HepG2 (cell line): ENCODE results near the gene AJUBA. TPM values are rescaled to one million over a fixed set of nuclear protein-coding genes. Genes with fewer than 3 reads are reported as not detected.
A peak's percentile ranks its signal among the peaks of the same experiment; 100 is the strongest.

Source experiments
- ATM ChIP-seq: fragments of 450-650 bp; IDR thresholded peaks from 2 replicates; pipeline ENCODE4 v1.7.1; 2017; ENCODE audit warnings: mild to moderate bottlenecking, borderline replicate concordance
- GATA4 ChIP-seq: sonication (generic); IDR thresholded peaks from 2 replicates; pipeline ENCODE4 v1.6.1; 2016; ENCODE audit warnings: antibody characterized with exemption, low read depth, borderline replicate concordance
- HNF4G ChIP-seq, 2 experiments: sonication (generic) in 1 of 2; formaldehyde crosslinking in 1 of 2; IDR thresholded peaks; 2 replicates each; pipeline versions ENCODE4 v1.4.0 to v1.6.1; 2011 to 2020; ENCODE audit warnings: borderline replicate concordance in 2 of 2, low read depth in 2 of 2, mild to moderate bottlenecking in 2 of 2, low read length in 1 of 2, missing genetic modification reagents in 1 of 2, moderate library complexity in 1 of 2
- ISL2 ChIP-seq: sonication (generic); formaldehyde crosslinking; IDR thresholded peaks from 2 replicates; pipeline ENCODE4 v1.5.0; 2020; ENCODE audit warnings: missing genetic modification reagents
- MAFG ChIP-seq: sonication (generic); formaldehyde crosslinking; IDR thresholded peaks from 2 replicates; pipeline ENCODE4 v1.5.1; 2020; ENCODE audit warnings: mild to moderate bottlenecking, missing genetic modification reagents
- MBNL3 ChIP-seq: fragments of 250-450 bp; sonication (Bioruptor Pico); conservative IDR thresholded peaks from 2 replicates; pipeline ENCODE4 v1.8.0; 2022; ENCODE audit warnings: mild to moderate bottlenecking, inconsistent platforms
- NFIB ChIP-seq: sonication (generic); formaldehyde crosslinking; IDR thresholded peaks from 2 replicates; pipeline ENCODE4 v1.9.0; 2021; ENCODE audit warnings: missing genetic modification reagents, mild to moderate bottlenecking, borderline replicate concordance
- SMARCE1 ChIP-seq: fragments of 450-650 bp; IDR thresholded peaks from 2 replicates; pipeline ENCODE4 v1.6.1; 2017; ENCODE audit warnings: borderline replicate concordance
- SRSF4 ChIP-seq: fragments of 200-400 bp; formaldehyde crosslinking; IDR thresholded peaks from one replicate; pipeline ENCODE4 v1.6.1; 2018; ENCODE audit warnings: mild to moderate bottlenecking, low read depth, low read length, moderate library complexity; ENCODE audit not compliant: poor library complexity, severe bottlenecking
- ZKSCAN1 ChIP-seq: fragments of 150-350 bp; IDR thresholded peaks from 2 replicates; pipeline ENCODE4 v1.6.1; 2014; ENCODE audit warnings: low read length
- ZNF101 ChIP-seq: sonication (generic); formaldehyde crosslinking; IDR thresholded peaks from 2 replicates; pipeline ENCODE4 v1.4.0; 2020; ENCODE audit warnings: mild to moderate bottlenecking, low read depth, missing genetic modification reagents, borderline replicate concordance
- ZNF567 ChIP-seq: sonication (generic); formaldehyde crosslinking; IDR thresholded peaks from 2 replicates; pipeline ENCODE4 v1.8.1; 2023; ENCODE audit warnings: mild to moderate bottlenecking, missing genetic modification reagents, borderline replicate concordance
- ZNF572 ChIP-seq: sonication (generic); formaldehyde crosslinking; IDR thresholded peaks from 2 replicates; pipeline ENCODE4 v1.5.1; 2020; ENCODE audit warnings: mild to moderate bottlenecking, missing genetic modification reagents
- polyA plus RNA-seq, 8 experiments: library from polyadenylated mRNA; depleted of rRNA in 3 of 8; stranded (reverse) in 7 of 8; unstranded in 1 of 8; fragments of >200 nt; fragmentation: Illumina TruSeq in 4 of 8; extraction: Trizol in 4 of 8; gene quantifications; 2 replicates each; pipeline versions ENCODE4 v1.2.1 to v1.2.3, GENCODE V29; 2011 to 2016; ENCODE audit warnings: low read depth in 4 of 8, missing spikeins in 1 of 8, mixed read lengths in 1 of 8; ENCODE audit not compliant: insufficient read depth in 1 of 8
- total RNA-seq, 5 experiments: library from RNA; depleted of rRNA; stranded (reverse); fragments of >200 nt; fragmentation: Illumina TruSeq; extraction: Trizol; gene quantifications; 2 replicates each; pipeline ENCODE4 v1.2.3, GENCODE V29; 2016; ENCODE audit warnings: low read depth in 1 of 5
- TF ChIP-seq, protein P1 (sequence below): IDR thresholded peaks from 2 replicates; pipeline ENCODE4 v1.6.1; 2016; ENCODE audit warnings: missing genetic modification reagents, missing compliant biosample characterization
- TF ChIP-seq, protein P2 (sequence below): sonication (generic); formaldehyde crosslinking; IDR thresholded peaks from 2 replicates; pipeline ENCODE4 v1.5.1; 2020; ENCODE audit warnings: mild to moderate bottlenecking, missing genetic modification reagents, borderline replicate concordance
- TF ChIP-seq, protein P3 (sequence below): sonication (generic); formaldehyde crosslinking; IDR thresholded peaks from 2 replicates; pipeline ENCODE4 v1.4.0; 2020; ENCODE audit warnings: missing genetic modification reagents, borderline replicate concordance

The AJUBA gene
- total and polyA plus RNA-seq, 2 of the 13 experiments (the other 11 are each of a cell fraction or from before 2014, with no cell fraction given), result 157 to 241 TPM

DNA sequence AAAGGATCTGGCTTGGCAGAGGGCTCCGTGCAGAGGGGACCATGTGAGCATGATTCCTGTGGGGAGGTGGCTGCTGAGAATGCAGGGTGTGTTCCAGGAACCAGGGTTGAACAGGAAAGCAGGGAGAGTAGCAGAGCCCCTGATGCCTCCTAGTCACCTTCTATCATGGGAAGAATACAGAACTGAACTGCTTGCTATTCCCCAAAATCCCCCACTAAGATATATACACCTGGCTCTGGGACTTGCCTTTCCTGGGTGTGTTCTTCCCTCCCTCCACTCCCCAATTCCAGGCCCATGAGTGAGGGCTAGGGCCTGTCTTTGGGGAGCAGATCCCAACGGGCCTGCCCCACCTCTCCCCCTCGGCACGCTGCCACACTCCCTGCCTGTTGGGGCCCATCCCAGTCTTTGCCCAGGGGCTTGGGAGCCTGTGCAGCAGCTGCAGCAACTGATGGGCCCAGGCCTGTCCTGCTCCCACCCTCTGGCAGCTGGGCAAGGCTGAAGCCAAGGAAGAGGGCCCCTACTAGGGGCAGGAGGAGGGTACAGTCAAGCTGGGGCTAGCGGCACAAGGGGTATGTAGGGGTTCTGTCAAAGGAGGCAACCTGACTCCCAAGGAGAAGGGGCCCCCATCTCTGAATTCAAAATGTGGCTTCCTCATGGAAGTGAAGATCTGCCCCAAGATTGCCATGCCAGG is 3.2 kb downstream of the AJUBA start (continued):
- TF ChIP-seq ATM (no peak), SRSF4 (no peak), ZNF567 (CRISPR knock-in tag) (no peak), ZNF572 (CRISPR knock-in tag) (no peak), HNF4G (IDR thresholded peaks at IDR 0.05; ENCODE audit: borderline replicate concordance, low read depth, low read length) (no peak), HNF4G (CRISPR knock-in tag; IDR thresholded peaks at IDR 0.05; ENCODE audit: borderline replicate concordance, low read depth) (0 out of 2 replicates have a peak, but pooled peaks have one; percentile 20), ISL2 (CRISPR knock-in tag) (no peak), GATA4 (no peak), MBNL3 (no peak), ZKSCAN1 (no peak), NFIB (no peak), SMARCE1 (no peak), MAFG (CRISPR knock-in tag) (no peak), ZNF101 (CRISPR knock-in tag) (no peak)
- TF ChIP-seq, protein P1, sequence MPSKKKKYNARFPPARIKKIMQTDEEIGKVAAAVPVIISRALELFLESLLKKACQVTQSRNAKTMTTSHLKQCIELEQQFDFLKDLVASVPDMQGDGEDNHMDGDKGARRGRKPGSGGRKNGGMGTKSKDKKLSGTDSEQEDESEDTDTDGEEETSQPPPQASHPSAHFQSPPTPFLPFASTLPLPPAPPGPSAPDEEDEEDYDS (CRISPR knock-in tag), result no peak
- TF ChIP-seq, protein P2, sequence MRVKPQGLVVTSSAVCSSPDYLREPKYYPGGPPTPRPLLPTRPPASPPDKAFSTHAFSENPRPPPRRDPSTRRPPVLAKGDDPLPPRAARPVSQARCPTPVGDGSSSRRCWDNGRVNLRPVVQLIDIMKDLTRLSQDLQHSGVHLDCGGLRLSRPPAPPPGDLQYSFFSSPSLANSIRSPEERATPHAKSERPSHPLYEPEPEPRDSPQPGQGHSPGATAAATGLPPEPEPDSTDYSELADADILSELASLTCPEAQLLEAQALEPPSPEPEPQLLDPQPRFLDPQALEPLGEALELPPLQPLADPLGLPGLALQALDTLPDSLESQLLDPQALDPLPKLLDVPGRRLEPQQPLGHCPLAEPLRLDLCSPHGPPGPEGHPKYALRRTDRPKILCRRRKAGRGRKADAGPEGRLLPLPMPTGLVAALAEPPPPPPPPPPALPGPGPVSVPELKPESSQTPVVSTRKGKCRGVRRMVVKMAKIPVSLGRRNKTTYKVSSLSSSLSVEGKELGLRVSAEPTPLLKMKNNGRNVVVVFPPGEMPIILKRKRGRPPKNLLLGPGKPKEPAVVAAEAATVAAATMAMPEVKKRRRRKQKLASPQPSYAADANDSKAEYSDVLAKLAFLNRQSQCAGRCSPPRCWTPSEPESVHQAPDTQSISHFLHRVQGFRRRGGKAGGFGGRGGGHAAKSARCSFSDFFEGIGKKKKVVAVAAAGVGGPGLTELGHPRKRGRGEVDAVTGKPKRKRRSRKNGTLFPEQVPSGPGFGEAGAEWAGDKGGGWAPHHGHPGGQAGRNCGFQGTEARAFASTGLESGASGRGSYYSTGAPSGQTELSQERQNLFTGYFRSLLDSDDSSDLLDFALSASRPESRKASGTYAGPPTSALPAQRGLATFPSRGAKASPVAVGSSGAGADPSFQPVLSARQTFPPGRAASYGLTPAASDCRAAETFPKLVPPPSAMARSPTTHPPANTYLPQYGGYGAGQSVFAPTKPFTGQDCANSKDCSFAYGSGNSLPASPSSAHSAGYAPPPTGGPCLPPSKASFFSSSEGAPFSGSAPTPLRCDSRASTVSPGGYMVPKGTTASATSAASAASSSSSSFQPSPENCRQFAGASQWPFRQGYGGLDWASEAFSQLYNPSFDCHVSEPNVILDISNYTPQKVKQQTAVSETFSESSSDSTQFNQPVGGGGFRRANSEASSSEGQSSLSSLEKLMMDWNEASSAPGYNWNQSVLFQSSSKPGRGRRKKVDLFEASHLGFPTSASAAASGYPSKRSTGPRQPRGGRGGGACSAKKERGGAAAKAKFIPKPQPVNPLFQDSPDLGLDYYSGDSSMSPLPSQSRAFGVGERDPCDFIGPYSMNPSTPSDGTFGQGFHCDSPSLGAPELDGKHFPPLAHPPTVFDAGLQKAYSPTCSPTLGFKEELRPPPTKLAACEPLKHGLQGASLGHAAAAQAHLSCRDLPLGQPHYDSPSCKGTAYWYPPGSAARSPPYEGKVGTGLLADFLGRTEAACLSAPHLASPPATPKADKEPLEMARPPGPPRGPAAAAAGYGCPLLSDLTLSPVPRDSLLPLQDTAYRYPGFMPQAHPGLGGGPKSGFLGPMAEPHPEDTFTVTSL (CRISPR knock-in tag), result no peak
- TF ChIP-seq, protein P3, sequence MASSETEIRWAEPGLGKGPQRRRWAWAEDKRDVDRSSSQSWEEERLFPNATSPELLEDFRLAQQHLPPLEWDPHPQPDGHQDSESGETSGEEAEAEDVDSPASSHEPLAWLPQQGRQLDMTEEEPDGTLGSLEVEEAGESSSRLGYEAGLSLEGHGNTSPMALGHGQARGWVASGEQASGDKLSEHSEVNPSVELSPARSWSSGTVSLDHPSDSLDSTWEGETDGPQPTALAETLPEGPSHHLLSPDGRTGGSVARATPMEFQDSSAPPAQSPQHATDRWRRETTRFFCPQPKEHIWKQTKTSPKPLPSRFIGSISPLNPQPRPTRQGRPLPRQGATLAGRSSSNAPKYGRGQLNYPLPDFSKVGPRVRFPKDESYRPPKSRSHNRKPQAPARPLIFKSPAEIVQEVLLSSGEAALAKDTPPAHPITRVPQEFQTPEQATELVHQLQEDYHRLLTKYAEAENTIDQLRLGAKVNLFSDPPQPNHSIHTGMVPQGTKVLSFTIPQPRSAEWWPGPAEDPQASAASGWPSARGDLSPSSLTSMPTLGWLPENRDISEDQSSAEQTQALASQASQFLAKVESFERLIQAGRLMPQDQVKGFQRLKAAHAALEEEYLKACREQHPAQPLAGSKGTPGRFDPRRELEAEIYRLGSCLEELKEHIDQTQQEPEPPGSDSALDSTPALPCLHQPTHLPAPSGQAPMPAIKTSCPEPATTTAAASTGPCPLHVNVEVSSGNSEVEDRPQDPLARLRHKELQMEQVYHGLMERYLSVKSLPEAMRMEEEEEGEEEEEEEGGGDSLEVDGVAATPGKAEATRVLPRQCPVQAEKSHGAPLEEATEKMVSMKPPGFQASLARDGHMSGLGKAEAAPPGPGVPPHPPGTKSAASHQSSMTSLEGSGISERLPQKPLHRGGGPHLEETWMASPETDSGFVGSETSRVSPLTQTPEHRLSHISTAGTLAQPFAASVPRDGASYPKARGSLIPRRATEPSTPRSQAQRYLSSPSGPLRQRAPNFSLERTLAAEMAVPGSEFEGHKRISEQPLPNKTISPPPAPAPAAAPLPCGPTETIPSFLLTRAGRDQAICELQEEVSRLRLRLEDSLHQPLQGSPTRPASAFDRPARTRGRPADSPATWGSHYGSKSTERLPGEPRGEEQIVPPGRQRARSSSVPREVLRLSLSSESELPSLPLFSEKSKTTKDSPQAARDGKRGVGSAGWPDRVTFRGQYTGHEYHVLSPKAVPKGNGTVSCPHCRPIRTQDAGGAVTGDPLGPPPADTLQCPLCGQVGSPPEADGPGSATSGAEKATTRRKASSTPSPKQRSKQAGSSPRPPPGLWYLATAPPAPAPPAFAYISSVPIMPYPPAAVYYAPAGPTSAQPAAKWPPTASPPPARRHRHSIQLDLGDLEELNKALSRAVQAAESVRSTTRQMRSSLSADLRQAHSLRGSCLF (CRISPR knock-in tag), result no peak
